G401 (cell line): Measurements from ENCODE around the gene FTCDNL1. TPM values are rescaled to one million over a fixed set of nuclear protein-coding genes. Genes with fewer than 3 reads are reported as not detected.

ENCODE experiments used
- DNase-seq: peaks from one replicate; pipeline ENCODE4 v3.0.0-alpha.2; 2015; ENCODE audit warnings: low spot score
- in situ Hi-C: cut with HindIII; loops from 2 replicates; pipeline ENCODE4 v1.10.0; 2016; ENCODE audit warnings: low sequenced_read_pairs, mixed read lengths
- total RNA-seq: library from RNA; depleted of rRNA; stranded (reverse); fragments of >200 nt; shearing (Covaris generic); gene quantifications from 2 replicates; pipeline ENCODE4 v1.2.3, GENCODE V29; 2014; rRNA removed

The FTCDNL1 gene
- total RNA-seq, result 0.10 TPM in 1 of 2 replicates, not detected in the other

GRCh38 chr2:199850718-199851500 is at the start of gene FTCDNL1:
Gene FTCDNL1, minus strand, starts transcription at chr2:199851192. Its CDS starts 2,230 bp downstream, at chr2:199848962.
- in situ Hi-C loops, result no loop called here
- peak; percentile 23 for DNase-seq

DNA sequence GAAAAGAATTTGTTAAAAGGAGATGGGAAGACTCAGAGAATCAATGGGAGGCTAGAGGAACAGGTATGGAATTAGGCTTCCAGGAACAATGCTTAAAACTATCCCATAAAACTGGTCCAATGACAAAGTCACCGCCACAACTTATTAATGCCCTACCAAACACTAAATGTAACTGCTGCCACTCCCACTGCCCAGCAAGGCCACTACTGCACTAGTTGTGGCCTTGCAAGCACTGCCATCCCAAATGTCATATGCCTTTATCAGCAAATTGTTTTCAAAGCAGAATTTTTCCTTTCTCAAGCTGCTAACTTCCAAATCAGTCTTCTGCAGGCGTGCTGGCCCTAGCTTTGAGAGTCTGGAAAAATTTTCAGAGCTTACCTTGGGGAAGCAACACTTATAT is 45.6 kb upstream of the FTCDNL1 start:
- DNase-seq, result no peak
- in situ Hi-C loops, result no loop called here

GRCh38 chr2:199895406-199895805 is 44.4 kb upstream of the FTCDNL1 start:
- no peak for DNase-seq
- in situ Hi-C loops, result no loop called here

- no peak for DNase-seq
- in situ Hi-C loops, result no loop called here
Measured at GRCh38 chr2:199883474-199884212, 32.7 kb upstream of the FTCDNL1 start.

DNA sequence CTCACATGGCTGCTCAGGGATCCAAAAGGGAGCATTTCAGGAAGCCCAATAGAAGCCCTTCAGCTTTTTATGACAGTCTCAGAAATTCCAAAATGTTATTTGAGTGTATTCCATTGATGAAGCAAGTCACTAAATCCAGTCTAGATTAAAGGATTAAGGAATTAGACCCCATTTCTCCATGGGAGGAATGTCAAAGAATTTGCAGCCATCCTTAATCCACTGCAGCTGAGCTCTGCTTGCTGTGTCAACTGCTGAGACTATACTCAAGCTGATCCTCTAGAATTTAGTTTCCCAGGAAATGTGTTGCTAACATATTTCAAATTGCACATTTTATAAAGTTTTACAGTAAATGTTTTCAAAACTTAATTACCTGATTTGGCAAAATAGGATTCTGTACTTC is 31.7 kb upstream of the FTCDNL1 start:
- no peak for DNase-seq
- in situ Hi-C loops, result no loop called here

GRCh38 chr2:199875400-199875799 is 24.4 kb upstream of the FTCDNL1 start:
- in situ Hi-C loops, result no loop called here
- DNase-seq, result no peak

DNA sequence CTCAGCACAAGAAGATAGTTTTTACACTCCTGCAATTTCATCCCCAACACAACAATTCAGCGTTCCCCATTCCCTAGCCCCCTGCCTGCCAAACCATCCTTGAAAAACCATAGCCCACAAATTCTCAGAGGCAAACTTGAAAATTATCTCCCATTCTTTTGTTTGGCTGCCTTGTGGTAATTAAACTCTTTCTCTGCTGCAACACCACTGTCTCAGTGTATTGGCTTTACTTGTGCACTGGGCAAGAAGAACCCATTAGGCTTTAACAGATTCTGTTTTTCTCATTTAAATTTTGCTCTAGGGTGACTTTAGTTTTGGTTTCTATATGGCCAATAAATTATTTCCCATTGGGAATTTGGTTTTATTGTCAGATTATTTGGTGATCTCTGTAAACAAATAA is 23.2 kb upstream of the FTCDNL1 start:
- in situ Hi-C loops, result no loop called here
- DNase-seq, result no peak

DNA sequence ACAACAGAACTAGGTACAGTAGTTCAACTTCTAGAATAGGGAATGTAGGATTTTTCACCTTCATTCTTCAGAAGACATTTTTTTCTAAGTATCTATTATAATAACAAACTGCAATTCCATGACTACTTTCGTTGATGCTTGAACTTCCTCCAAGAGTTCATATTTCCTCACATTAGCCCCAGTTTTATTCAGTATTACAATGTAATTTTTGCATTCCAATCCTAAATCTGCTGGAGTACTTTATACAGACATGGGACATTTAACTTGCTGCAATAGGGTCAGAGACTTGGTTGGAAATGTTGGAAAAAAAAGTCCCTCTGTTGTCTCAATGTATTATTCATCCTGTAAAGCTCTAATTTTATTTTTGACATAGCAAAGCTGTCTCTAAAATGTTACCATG is 19.6 kb upstream of the FTCDNL1 start:
- no peak for DNase-seq
- in situ Hi-C loops, result no loop called here

DNA sequence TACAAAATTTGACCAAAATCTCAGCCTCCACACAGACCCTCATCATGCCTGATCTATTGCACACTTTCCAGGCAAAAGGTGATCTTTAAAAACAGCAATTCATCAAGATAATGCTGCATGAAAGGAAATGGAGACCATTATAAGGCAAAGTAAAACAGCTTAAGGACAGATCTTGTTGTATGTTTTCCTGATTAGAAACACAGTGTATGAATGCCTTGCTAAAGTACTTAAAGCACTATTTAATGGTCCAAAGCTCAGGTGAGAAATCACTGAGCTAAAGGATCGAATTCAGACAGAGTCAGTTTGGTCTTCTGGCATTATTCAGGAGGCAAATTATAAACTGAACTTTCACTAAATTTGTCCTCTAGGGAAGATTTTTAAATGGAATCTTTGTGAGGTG is 18.7 kb upstream of the FTCDNL1 start:
- in situ Hi-C loops, result no loop called here
- no peak for DNase-seq

- DNase-seq, result no peak
- in situ Hi-C loops, result no loop called here
Measured at GRCh38 chr2:199869227-199869541, 18.2 kb upstream of the FTCDNL1 start.

DNA sequence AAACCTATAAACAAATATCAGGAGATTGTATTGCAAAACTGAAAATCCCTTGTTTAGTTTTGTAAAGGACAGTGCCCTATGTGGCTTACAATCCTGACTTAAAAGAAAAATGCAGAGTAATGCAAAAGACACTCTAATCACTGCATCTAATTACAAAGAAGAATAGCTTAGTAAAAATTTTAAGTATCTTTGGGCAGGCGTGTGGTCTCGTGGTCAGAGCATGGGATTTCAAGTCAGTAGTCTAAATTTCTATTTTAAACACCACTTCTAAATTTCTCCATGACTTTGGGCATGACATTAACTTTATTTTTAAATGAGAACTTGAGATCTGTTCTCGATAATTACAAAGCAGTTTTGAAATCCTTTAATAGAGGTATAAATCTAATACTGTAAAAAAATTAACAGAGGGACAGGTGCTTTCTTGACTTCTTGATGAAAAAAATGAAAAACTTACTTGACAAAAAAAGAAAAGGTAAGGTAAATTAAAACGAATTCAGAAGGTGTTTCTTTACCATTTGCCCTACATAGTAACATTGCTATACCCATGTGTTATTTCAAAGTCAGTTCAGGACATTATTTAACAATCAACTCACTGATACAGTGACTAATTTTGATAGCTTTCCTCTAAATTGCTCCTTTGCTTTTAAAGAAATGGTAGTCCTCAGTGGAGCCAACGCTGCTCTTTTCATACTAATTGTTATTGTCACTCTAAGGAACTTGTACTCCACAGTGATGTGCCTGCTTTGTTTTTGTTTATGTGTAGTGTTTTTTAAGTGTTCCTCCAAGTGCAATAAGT is 17.6 kb upstream of the FTCDNL1 start:
- no peak for DNase-seq
- in situ Hi-C loops, result no loop called here

GRCh38 chr2:199865905-199866304 is 14.9 kb upstream of the FTCDNL1 start:
- in situ Hi-C loops, result no loop called here
- DNase-seq, result no peak

DNA sequence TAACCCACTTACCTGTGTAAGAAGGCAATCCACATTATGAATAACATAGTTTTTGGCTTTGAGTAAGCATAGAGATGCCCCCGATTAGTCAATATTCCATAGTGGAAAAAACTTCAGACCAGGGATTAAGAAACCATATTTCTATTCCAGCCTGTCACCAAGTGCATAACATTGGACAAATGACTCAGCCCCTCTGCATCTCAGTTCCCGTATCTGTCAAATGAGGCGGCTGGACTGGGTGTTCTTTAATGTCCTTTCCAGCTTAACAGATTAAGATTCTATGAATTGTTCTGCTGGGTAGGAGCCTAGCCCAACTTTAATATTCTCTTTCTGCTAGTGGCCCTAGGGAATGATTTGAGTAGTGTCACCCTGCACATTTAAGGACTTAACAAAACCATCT is 11.8 kb upstream of the FTCDNL1 start:
- in situ Hi-C loops, result no loop called here

DNA sequence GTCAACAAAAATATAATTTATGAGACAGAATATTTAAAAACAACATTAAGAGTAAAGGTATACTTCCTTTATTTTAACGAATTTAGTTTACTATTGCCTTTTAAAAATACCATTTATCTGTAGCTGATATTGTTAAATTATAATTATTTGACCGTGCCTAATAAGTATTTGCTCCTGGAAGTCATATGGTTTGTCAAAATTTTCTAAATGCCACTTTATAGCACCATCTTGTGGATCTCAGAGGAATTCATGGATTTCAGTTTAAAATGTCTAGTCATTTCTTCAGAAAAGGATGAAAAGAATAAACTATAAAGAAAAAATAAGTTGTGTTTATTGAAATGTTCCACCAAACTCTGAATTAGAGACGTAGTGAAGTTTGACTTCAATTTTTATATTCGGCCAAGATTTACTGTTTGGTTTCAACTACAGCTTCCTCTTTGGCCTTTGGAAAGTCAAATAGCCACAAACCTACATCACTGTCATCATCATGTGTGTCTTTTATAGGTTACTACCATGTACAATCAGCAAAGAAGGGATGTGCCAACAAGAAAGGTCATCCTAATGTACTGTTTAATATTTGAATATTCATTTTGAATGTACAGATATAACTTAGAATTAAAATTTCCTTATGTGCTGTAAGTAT is 10.3 kb upstream of the FTCDNL1 start:
- peak; percentile 56 for DNase-seq
- in situ Hi-C loops, result no loop called here

More for the DNA sequence above, 11.8 kb upstream of the FTCDNL1 start:
- no peak for DNase-seq

GRCh38 chr2:199855812-199856211 is 4.8 kb upstream of the FTCDNL1 start:
- in situ Hi-C loops, result no loop called here
- DNase-seq, result no peak

DNA sequence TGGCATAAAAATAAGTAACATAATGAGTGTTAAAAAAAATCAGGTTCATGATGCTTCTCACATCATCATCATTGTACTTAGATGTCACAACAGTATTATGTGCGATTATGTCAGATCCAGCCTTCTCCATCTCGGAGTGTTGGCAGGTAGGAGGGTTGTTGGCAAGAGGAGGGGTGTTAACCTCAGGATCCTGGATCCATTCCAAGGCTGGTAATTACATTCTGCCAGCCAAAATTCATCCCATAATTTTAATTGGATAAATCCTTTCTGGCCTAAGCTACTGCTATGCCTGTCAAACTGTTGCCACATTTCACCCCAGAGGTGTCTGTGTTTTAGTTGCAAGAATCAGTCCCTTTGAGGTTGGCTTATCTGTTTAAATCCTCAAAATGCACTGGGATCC is 891 bp upstream of the FTCDNL1 start:
- in situ Hi-C loops, result no loop called here

DNA sequence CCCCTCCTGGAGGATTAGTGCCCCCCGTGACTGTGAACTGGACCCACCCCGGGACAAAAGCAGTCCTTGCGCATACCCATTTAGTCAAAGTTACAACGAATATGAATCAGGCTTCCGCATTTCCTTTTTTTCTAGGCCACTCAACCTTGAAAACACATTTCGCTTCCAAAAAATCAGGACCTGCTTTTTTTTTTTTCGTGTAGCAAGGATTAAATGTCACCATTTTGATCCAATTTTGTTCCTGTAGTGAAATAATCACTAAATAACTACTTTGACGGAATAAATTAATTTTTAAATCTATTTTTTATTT is 464 bp upstream of the FTCDNL1 start:
- in situ Hi-C loops, result no loop called here
- peak; percentile 57 for DNase-seq

More for the DNA sequence above, 891 bp upstream of the FTCDNL1 start:
- peak; percentile 95 for DNase-seq

- in situ Hi-C loops, result no loop called here
- peak; percentile 27 for DNase-seq
Measured at GRCh38 chr2:199850218-199850717, 724 bp downstream of the FTCDNL1 start.

DNA sequence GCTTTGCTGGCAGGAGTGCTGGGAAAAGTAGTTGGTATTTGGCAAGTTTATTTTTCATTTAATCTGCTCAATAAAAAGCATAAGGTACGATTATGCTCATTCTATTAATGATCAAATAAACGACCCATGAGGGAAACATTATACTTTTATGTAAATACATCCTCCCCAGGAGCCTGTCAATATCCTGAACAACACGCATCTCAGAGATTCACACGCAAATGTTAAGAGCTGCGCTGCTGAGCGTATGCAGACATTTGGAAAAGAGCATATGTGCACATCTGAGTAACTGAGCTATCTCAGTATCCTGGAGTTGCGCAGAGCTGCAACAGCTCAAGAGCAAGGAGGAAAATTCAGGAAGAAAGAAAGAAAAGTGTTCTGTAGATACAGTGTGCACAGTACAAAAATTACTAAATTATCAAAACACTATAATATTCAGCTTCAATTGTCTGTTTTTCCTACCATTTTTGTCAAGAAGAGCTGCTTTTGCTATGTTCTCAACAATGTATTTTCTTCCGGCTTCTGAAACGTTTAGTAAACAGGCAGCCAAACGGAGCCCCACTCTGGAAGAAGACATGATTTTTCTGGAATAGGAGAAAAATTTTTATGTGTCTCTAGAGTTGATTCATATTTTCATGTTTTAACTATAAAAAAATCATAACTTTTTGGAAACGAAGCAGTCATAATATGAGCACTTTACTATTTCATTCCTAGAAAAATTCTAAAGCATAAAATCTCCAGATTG is 2.4 kb downstream of the FTCDNL1 start:
- in situ Hi-C loops, result no loop called here
- DNase-seq, result no peak
